ENCODE data around the gene MCRIP1. TPM values are rescaled to one million over a fixed set of nuclear protein-coding genes. Genes with fewer than 3 reads are reported as not detected.

Gene MCRIP1
- total RNA-seq, 1 experiment from 2014 or later: 126 TPM

DNA sequence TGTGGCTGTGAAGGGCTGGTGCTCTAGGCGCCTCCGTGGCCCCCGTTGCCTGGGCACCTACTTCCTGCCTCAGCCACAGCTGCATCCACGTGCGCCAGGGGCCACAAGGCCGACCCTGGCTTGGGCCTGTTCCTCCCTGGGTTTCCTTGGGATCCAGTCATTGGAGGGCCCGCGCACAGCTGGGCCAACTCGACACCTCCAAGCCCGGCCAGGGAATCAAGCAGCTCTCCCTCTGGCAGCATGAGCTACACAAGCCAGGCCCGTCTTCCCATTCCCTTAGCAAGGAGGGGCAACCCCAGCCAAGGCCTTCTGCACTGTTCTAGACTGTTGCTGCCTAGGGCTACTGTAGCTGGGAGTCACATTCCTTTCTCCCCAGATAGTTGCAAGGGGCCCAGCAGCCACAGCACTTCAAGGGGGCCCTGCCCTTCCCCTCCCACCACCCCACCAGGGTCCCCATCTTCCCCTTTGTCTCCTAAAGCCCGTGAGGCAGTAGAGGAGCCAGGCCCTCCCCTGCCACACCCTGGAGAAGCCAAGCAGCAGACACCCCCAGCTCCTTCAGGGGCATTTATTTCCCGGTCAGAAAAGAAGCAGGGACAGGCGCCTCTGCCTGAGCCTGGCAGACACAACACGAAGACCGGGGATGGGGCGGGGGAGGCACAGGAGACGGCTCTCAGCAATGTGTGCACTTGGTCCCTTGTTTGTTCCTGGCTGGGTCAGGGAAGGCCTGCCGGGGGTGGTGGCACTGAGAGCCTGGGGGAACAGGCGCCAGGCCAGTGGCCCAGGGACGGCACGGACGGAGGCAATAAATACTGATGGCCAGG is 34.3 kb upstream of the MCRIP1 start (continued):
- TF ChIP-seq SMAD4 (CRISPR knock-in tag; IDR thresholded peaks at IDR 0.05) (no peak), ZNF416 (CRISPR knock-in tag; IDR thresholded peaks at IDR 0.05) (no peak; the same call in 1 of the 2 replicates), NR3C1 (CRISPR knock-in tag; conservative IDR thresholded peaks at IDR 0.05; ENCODE audit: low read depth) (no peak), TCF7 (CRISPR knock-in tag; IDR thresholded peaks at IDR 0.05; ENCODE audit: low read depth) (no peak), SMAD3 (CRISPR knock-in tag; IDR thresholded peaks at IDR 0.05; ENCODE audit: borderline replicate concordance) (0 out of 2 replicates have a peak, but pooled peaks have one; percentile 76), RELA (CRISPR knock-in tag; IDR thresholded peaks at IDR 0.05; ENCODE audit: borderline replicate concordance) (no peak), ZNF317 (CRISPR knock-in tag; IDR thresholded peaks at IDR 0.05; ENCODE audit: borderline replicate concordance, low read depth) (no peak), NFYB (CRISPR knock-in tag; conservative IDR thresholded peaks at IDR 0.05; ENCODE audit: low read depth) (no peak)
- TF ChIP-seq, protein P1, sequence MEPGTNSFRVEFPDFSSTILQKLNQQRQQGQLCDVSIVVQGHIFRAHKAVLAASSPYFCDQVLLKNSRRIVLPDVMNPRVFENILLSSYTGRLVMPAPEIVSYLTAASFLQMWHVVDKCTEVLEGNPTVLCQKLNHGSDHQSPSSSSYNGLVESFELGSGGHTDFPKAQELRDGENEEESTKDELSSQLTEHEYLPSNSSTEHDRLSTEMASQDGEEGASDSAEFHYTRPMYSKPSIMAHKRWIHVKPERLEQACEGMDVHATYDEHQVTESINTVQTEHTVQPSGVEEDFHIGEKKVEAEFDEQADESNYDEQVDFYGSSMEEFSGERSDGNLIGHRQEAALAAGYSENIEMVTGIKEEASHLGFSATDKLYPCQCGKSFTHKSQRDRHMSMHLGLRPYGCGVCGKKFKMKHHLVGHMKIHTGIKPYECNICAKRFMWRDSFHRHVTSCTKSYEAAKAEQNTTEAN (CRISPR knock-in tag; IDR thresholded peaks at IDR 0.05): peak; percentile 40; the same call in 1 of the 2 replicates
- TF ChIP-seq, protein P2, sequence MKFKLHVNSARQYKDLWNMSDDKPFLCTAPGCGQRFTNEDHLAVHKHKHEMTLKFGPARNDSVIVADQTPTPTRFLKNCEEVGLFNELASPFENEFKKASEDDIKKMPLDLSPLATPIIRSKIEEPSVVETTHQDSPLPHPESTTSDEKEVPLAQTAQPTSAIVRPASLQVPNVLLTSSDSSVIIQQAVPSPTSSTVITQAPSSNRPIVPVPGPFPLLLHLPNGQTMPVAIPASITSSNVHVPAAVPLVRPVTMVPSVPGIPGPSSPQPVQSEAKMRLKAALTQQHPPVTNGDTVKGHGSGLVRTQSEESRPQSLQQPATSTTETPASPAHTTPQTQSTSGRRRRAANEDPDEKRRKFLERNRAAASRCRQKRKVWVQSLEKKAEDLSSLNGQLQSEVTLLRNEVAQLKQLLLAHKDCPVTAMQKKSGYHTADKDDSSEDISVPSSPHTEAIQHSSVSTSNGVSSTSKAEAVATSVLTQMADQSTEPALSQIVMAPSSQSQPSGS (CRISPR knock-in tag; IDR thresholded peaks at IDR 0.05; ENCODE audit: borderline replicate concordance, low read depth): no peak
- TF ChIP-seq, protein P3, sequence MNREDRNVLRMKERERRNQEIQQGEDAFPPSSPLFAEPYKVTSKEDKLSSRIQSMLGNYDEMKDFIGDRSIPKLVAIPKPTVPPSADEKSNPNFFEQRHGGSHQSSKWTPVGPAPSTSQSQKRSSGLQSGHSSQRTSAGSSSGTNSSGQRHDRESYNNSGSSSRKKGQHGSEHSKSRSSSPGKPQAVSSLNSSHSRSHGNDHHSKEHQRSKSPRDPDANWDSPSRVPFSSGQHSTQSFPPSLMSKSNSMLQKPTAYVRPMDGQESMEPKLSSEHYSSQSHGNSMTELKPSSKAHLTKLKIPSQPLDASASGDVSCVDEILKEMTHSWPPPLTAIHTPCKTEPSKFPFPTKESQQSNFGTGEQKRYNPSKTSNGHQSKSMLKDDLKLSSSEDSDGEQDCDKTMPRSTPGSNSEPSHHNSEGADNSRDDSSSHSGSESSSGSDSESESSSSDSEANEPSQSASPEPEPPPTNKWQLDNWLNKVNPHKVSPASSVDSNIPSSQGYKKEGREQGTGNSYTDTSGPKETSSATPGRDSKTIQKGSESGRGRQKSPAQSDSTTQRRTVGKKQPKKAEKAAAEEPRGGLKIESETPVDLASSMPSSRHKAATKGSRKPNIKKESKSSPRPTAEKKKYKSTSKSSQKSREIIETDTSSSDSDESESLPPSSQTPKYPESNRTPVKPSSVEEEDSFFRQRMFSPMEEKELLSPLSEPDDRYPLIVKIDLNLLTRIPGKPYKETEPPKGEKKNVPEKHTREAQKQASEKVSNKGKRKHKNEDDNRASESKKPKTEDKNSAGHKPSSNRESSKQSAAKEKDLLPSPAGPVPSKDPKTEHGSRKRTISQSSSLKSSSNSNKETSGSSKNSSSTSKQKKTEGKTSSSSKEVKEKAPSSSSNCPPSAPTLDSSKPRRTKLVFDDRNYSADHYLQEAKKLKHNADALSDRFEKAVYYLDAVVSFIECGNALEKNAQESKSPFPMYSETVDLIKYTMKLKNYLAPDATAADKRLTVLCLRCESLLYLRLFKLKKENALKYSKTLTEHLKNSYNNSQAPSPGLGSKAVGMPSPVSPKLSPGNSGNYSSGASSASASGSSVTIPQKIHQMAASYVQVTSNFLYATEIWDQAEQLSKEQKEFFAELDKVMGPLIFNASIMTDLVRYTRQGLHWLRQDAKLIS (CRISPR knock-in tag; IDR thresholded peaks at IDR 0.05; ENCODE audit: borderline replicate concordance): peak; percentile 66; the same call in 1 of the 2 replicates

DNA sequence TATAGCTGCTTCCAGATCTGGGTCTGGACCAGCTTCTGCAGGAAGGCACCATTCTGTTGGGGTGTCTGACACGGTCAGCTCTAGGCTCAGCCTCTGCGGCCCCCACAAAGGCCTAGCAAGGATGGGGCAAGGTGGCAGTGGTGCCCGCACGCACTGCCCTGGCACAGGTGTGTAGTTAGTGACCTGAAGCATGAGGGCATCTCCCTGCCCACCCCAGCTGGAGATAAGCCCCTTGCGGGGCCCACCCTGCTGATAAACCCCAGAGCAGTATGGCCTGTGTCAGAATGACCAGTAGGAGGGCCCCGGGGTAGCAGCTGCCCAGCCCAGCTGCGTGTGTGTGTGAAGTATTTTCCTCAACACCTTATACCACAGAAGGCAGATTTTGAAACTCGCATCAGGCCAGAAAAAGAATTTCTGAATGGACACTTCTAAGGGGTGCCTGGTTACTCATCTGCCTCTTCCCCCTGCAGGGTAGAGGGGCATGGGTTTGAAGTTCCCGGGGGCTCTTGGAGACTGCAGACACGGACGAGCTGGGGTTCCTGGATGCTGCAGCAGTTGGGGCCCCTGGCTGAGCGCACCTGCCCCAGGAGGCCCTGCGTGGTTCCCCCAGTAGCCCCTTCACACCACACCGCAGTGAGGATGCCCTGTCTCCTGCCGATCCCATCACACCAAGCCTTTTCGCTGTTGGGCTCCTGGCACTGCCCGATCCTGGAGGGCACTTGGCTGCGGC is 33.5 kb upstream of the MCRIP1 start:
- Mint-ChIP-seq H3K27me3 (ENCODE audit: low read depth) (no peaks in the 10 kb centered on the region), H3K27ac (no peak overlapping the region), H3K9me3 (no peaks in the 10 kb centered on the region), H3K36me3 (peaks cover 16% of the 10 kb centered on the region), H3K4me3 (no peak overlapping the region), H3K4me1 (peaks cover 32% of the 10 kb centered on the region)
- CTCF ChIA-PET: interaction anchor here (0.9 to 1.1 kb wide), 5 partner anchors 41 to 191 kb away, joined by 3 to 5 read pairs (median 3); partner anchors contain the start of gene MAFG
- DNase-seq (ENCODE audit: low spot score) (no peak), ATAC-seq (no peak)
- POLR2A ChIA-PET: interaction anchor here (1.0 to 1.9 kb wide), 4 partner anchors 14 to 164 kb away, joined by 3 to 5 read pairs (median 4); partner anchors contain the start of gene MRPL12
- TF ChIP-seq MXD4 (CRISPR knock-in tag; IDR thresholded peaks at IDR 0.05; ENCODE audit: borderline replicate concordance) (no peak), SOX15 (CRISPR knock-in tag; IDR thresholded peaks at IDR 0.05) (no peak), GTF2I (CRISPR knock-in tag; conservative IDR thresholded peaks at IDR 0.05) (no peak)
- TF ChIP-seq, protein P4, sequence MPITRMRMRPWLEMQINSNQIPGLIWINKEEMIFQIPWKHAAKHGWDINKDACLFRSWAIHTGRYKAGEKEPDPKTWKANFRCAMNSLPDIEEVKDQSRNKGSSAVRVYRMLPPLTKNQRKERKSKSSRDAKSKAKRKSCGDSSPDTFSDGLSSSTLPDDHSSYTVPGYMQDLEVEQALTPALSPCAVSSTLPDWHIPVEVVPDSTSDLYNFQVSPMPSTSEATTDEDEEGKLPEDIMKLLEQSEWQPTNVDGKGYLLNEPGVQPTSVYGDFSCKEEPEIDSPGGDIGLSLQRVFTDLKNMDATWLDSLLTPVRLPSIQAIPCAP (CRISPR knock-in tag; IDR thresholded peaks at IDR 0.05): no peak
- TF ChIP-seq, protein P5, sequence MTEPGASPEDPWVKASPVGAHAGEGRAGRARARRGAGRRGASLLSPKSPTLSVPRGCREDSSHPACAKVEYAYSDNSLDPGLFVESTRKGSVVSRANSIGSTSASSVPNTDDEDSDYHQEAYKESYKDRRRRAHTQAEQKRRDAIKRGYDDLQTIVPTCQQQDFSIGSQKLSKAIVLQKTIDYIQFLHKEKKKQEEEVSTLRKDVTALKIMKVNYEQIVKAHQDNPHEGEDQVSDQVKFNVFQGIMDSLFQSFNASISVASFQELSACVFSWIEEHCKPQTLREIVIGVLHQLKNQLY (CRISPR knock-in tag; IDR thresholded peaks at IDR 0.05): 0 out of 2 replicates have a peak, but pooled peaks have one; percentile 9
- TF ChIP-seq, protein P6, sequence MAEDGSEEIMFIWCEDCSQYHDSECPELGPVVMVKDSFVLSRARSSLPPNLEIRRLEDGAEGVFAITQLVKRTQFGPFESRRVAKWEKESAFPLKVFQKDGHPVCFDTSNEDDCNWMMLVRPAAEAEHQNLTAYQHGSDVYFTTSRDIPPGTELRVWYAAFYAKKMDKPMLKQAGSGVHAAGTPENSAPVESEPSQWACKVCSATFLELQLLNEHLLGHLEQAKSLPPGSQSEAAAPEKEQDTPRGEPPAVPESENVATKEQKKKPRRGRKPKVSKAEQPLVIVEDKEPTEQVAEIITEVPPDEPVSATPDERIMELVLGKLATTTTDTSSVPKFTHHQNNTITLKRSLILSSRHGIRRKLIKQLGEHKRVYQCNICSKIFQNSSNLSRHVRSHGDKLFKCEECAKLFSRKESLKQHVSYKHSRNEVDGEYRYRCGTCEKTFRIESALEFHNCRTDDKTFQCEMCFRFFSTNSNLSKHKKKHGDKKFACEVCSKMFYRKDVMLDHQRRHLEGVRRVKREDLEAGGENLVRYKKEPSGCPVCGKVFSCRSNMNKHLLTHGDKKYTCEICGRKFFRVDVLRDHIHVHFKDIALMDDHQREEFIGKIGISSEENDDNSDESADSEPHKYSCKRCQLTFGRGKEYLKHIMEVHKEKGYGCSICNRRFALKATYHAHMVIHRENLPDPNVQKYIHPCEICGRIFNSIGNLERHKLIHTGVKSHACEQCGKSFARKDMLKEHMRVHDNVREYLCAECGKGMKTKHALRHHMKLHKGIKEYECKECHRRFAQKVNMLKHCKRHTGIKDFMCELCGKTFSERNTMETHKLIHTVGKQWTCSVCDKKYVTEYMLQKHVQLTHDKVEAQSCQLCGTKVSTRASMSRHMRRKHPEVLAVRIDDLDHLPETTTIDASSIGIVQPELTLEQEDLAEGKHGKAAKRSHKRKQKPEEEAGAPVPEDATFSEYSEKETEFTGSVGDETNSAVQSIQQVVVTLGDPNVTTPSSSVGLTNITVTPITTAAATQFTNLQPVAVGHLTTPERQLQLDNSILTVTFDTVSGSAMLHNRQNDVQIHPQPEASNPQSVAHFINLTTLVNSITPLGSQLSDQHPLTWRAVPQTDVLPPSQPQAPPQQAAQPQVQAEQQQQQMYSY (CRISPR knock-in tag; IDR thresholded peaks at IDR 0.05): no peak
- TF ChIP-seq, protein P7, sequence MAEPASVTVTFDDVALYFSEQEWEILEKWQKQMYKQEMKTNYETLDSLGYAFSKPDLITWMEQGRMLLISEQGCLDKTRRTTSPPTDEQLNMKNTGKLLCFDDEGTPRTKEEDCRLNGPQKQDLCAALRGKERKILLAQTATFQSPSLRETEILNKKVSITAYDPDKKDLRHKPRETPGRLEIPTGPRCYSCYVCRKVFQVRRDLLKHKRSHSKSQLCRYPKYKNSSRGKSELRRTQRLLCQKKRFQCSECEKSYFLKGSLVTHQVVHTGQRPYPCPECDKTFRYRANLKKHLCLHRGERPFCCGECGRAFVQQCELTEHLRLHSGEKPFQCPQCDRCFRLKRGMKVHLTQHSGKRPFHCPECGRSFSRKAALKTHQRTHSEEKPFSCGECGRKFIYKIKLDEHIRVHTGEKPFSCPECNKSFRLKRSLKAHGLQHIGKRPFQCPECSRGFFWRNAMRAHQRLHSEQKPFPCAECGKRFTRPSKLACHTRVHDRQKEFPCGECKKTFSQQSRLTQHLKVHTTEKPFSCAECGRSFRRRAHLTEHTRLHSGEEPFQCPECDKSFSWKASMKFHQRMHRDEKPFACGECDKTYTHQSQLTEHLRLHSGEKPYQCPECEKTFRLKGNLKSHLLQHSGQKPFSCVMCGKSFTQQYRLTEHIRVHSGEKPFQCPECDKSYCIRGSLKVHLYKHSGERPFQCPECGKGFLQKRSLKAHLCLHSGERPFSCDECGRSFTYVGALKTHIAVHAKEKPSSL (CRISPR knock-in tag; conservative IDR thresholded peaks at IDR 0.05): no peak
